Upper lobe of left lung (tissue), 4 donors: ENCODE results near the gene RBM39.

Source experiments
- POLR2A ChIP-seq, 4 donors: fragments of 450-650 bp; IDR thresholded peaks; one replicate each; pipeline ENCODE4 v1.5.1; 2016 to 2017; ENCODE audit warnings: antibody characterized with exemption in 4 of 4, mild to moderate bottlenecking in 2 of 4
- POLR2AphosphoS5 ChIP-seq, 2 donors: sonication (generic); formaldehyde crosslinking; IDR thresholded peaks; one replicate each; pipeline ENCODE4 v1.5.1; 2017; ENCODE audit warnings: antibody characterized with exemption in 2 of 2

DNA sequence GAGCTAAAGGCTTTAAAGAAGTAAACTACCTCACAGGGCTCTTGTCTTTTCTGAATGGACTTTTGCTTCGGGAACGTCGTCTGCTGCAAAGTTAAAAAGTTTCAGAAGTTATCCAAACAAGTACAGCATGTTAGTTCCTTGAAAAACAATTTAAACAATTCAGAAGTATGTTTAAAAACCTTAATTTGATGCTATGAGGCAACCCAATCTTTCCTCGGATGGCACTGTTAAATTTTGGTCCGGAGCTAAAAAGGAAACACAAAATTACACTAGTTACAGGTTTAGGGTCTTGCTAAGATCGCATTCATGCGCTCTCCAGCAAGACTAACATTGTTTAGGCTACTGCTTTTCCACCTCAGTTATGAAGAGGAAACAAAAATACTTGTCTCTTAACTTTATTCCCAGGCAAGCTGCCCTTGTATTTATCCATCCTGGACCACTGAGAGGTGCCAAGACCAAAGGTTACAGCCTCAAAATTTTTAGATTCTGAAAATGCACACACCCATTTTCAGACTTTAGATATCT, 12.7 kb downstream of the RBM39 start:
- TF ChIP-seq POLR2AphosphoS5 (IDR thresholded peaks at IDR 0.05) (no peak), POLR2A (IDR thresholded peaks at IDR 0.05) (no peak)
